NCI-H510A (cell line): ENCODE data around the gene PRKRIP1.
"Not testable (repeated sequence)": the region's sequence is repeated elsewhere in the genome, so short reads cannot be mapped to it uniquely, and the experiment has no call there.

Source experiments
- DNase-seq: peaks from one replicate; lab custom pipeline; 2025; lab: John Stamatoyannopoulos, UW

PRKRIP1 gene, protein sequence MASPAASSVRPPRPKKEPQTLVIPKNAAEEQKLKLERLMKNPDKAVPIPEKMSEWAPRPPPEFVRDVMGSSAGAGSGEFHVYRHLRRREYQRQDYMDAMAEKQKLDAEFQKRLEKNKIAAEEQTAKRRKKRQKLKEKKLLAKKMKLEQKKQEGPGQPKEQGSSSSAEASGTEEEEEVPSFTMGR

DNA sequence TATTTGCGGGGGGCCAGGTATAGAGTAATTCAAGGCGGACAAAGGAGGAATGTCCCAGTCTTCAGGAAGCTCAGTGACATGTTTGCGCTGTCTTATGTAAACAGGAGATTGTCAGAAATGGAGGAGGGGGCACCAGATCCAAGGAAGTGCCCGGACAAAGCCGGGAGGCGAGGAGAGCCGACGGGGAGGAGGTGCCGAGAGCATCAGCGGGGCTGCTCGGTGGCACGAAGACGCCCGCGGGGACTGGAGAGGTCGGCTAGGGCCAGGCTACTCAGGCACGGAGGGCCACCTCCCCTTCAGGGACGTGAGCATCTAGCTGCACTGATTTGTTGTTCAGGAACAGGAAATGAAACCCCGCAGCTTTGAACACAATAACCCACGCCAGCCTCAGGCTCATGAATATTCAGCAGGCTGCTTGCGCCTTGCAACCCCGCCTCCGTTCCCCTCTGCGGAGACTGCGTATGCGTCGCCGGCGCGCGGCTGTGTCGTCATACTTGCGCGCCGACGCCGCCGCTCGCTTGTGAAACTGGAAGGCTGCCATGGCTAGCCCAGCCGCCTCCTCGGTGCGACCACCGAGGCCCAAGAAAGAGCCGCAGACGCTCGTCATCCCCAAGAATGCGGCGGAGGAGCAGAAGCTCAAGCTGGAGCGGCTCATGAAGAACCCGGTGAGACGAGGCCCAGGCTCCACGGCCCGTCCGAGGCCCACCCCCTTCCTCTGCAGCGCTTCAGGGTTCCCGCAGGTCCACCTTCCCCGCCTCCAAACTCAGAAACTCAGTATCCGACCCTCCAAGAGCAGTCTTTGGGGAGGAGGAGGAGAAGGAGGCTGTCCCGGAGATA lies at the start of gene PRKRIP1:
PRKRIP1 (plus strand) TSS at position 491 of the 837 bp plus-strand sequence; CDS start at position 540, 49 bp downstream.
- peak; percentile 78 for DNase-seq

DNA sequence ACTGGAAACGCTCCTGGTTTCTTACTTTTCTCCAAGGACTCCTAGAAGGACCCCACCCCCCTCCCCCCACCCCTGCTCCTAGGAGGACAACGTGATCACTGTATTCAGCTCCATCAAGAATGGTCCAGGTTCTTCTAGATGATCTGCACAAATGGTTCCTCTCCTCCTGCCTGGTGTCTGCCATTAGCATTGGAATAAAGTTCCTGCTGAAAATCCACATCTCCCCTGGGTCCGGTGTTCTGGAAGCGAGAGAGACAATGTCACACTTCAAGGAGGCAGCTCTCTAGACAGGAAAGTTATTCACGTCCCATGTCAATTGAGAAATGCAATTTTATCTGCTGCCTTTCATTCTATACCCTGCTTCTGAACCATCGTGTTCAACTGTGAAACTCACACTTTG lies 49.2 kb upstream of the PRKRIP1 start:
- DNase-seq = not testable (repeated sequence)

DNA sequence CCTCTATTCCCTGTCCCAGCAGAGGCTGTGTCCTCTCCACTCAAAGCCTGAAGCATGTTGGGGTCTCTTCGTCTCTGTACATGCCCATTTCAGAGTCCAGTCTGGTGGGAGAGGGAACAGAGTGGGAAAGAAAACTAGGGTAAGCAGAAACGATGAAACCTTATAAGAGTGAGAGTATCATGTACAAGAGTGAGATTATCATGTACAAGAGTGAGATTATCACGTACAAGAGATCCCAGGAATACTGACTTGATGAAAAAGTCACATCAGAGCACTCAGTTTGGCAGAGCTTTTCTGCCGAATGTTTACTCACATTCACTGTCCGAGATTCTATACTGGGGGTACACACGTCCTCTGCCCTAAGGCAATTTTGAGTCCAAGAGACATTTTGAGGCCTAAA lies 39.8 kb upstream of the PRKRIP1 start, which contains the start of gene SPDYE6:
SPDYE6 (minus strand) TSS at position 101 of the 400 bp plus-strand sequence. CDS start 421 bp downstream, outside the sequence.
- not testable (repeated sequence) for DNase-seq

DNA sequence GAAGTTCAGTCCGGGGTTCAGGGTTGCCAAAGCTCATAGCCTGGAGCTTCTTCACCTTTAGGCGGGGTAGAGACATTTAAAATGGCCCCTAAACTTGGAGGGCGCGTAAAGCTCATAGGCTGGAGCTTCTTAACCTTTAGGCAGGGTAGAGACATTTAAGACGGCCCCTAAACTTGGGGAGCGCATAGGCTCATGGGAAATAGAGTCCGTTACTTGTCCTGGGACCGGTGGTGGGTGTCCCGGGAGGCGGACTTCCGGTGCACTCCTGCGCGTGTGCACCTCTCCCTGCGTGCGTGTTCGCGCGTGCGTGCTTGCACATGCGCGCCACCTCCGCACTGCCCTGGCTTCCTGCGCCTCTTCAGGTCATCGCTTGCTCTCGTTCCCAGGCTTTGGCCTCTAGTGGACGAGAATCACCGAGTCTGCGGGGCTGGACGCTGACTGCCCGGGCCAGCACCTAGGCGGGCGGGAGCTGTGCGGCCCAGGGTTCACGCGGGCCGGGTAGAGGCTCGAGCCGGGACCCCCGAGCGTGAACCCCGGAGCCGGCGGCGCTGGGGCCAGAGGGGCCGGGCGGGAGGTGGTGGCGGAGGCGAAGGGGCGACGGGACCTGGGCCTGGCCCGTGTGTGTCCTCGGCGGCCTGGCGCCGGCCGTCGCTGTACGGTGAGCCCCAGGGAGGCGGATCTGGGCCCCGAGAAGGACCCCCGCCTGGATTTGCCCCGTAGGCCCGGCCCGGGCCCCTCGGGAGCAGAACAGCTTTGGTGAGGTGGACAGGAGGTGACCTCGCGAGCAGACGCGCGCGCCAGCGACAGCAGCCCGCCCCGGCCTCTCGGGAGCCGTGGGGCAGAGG lies 32.4 kb upstream of the PRKRIP1 start:
- peak; percentile 83 for DNase-seq

DNA sequence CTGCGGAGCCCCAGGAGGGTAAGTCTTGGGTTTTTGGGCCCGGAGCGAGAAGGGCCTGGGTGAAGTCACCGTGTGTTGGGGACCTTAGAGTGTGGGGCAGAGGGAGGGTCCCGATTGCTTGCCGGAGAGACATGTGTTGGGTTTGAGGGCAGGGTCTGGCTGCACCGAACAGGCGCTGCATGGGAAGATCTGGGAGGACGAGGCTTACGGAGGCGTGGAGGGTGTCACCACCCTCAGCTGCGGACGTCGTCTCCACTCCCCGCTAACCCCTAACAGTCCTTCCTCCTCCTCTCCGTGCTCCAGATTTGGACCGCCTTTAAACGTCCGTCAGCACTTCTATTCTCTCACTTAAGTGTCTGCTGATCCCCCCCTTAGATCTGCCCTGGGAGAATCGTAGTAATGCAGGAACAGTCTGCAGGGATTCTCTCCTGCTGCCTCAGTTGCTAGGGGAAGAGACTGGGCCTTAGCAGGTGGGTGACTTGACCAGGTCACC lies 31.7 kb upstream of the PRKRIP1 start:
- DNase-seq = not testable (repeated sequence)

DNA sequence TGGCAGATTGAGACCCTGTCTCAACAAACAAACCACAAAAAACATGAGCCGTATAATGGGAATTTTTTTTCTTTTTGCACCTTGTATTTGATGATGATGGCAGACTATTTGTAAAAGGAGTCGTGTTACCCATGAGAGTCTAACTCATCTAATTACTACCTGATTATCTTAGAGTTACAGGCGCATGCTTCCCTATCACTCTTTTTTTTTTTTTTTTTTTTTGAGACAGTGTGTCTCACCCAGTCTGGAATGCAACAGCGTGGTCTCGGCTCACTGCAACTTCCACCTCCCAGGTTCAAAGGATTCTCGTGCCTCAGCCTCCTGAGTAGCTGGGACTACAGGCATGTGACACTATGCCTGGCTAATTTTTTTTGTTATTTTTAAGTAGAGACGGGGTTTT lies 30.8 kb upstream of the PRKRIP1 start:
- not testable (repeated sequence) for DNase-seq

DNA sequence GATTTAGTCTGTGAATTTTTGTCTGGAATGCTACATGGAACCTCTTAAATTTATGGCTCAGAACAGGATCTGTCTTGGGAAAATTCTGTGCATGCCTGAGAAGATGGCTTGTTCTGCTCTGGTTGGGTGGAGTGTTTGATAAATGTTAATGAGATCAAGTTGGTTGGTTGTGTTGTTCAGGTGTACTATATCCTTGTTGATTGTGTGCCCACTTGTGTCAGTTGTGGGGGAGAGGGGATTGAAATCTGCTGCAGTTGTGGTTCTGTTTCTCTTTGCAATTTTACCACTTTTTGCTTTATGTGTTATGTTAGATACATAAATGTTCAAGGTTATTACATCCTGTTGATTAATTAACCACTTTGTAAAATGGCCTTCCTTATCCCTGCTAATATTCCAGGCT lies 26.1 kb upstream of the PRKRIP1 start:
- DNase-seq = not testable (repeated sequence)

DNA sequence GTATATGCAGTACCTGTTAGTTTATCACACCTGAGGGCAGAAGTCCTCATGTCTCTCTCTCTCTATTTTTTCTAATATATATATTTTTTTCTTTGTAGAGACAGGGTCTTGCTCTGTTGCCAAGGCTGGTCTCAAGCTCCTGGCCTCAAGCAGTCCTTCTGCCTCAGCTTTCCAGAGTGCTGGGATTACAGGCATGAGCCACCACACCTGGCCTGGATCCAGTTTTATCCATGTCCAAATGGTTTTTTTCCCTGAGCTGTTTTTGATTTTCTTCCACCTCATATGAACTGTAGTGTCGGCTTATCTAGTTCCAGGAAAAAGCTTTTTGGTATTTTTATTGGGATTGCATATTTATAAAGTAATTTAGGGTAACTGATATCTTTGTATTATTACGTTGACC lies 23.4 kb upstream of the PRKRIP1 start:
- DNase-seq = not testable (repeated sequence)

DNA sequence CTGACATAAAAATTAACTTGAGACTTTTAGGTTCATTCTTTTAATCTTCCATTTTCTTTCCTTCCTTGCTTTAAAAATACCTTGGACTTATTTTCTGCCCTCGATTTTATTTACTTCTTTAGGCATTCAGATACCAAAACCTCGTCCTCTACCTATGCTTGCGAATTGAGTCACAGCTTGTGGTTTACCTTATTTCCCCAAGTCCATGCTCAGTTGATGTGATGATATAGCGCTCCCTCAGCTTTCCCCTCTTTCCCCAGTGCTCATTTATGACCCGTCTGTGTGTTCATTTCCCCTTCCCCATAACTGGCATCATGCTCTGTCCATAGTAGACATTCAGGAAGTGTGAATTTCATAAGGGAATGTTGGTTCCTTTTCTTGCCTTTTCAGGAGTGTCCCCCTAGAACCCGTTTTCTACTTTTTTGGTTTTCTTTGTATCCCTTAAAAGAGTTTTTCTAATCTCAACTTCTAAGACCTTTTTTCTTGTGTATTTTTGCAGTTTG lies 19.1 kb upstream of the PRKRIP1 start:
- DNase-seq = no peak

DNA sequence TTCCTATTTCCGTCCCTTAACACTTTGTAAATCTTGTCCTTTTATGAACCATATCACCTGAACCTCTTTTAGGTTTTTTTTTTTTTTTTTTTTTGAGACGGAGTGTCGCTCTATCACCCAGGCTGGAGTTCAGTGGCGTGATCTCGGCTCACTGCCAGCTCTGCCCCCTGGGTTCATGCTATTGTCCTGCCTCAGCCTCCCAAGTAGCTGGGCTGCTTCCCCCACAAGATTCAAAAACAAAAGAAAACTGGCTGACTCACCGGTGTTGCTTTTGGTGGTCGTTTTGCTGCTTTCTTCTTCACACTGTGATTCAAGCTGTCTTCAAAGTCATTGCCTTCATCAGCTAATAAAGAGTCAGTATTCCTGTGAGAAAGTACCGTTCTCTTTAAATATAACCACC lies 15.3 kb upstream of the PRKRIP1 start:
- not testable (repeated sequence) for DNase-seq

DNA sequence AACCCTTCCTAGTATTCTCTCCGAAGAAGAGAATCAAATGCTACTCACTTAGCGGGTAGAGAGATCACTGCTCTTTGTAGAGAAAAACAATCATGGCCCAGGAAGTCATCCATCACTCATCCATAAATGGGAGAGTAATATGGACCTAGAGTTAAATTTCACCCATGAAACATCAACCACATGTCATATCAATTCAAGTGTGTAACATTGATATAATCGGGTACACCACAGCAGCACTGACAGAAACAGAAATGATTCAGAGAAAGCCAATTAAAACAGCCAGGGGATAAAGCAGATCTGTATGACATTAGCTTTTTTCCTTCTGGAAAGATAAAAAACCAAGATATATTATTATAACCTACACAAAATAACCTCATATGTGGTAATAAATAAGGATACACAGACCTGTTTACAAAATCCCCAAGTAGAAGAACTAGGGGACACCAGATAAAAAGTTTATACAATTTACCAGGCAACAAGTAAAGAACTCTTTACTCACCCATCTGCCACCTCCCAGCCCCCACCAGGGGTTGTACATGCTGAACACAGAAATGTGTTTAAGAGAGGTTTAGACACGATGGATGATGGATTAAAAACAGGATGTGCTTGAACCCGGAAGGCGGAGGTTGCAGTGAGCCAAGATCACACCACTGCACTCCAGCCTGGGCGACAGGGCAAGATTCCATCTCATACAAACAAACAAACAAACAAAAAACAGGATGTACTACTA lies 14.3 kb upstream of the PRKRIP1 start:
- DNase-seq = not testable (repeated sequence)

DNA sequence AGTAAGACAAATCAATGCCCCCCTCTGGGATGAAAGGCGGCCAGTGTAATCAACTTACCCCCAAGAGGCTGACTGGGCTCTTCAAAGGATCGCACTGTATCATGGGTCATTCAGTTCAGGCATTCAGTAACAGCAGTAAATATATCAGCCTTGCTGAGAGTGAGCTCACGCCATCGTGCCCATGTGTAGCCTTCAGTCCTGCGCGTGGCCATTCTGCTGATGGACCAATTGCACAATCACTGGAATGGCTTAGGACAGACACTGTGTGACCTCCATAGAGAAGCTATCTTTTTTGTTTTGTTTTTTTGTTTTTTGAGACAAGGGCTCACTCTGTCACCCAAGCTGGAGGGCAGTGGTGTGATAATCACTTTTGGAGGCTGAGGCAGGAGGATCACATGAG lies 9.1 kb upstream of the PRKRIP1 start:
- no peak for DNase-seq

DNA sequence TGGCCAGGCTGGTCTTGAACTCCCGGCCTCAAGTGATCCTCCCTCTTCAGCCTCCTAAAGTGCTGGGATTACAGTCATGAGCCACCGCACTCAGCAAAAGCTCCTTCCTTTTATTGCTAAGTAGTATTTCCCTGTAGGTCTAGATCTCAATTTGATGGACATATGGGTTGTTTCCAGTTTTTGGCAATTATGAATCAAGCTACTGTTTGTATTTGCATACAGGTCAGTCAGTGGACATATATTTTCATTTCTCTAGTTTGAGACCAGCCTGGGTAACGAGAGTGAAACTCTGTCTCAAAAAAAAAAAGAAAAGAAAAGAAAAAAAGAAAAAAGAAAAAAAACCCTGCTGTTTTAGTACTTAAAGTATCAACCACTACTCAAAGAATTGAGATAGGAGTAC lies 6.4 kb upstream of the PRKRIP1 start:
- DNase-seq = no peak

DNA sequence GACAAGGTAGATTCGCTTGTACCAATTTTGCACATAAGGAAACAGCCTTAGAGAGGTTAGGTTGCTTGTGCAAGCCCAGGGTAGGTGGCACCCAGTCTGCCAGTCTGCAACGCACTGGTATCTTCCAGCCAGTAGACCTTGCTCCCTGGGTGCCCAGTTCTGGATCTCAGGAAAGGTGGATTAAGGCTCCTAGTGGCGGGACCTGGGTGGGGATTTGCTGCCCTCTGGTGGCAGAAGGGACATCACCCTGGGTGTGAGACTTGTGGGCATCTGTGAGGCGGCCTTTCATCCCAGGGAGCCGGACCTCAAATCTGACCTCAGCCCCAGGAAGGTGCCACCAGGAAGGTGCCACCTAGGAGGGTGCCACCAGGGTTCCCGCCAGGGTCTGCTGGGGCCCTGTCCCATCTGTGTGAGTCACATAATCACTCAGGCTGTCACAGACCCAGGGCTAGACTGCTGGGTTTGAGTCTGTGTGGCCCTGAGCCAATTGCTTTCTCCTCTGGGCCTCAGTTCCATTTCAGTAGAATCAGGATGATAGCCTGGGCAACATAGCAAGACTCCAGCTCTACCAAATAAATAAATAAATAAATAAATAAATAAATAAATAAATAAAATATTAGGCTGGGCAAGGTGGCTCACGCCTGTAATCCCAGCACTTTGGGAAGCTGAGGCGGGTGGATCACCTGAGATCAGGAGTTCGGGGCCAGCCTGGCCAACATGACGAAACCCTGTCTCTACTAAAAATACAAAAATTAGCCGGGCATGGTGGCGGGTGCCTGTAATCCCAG lies 5.3 kb upstream of the PRKRIP1 start:
- DNase-seq = peak; percentile 13

DNA sequence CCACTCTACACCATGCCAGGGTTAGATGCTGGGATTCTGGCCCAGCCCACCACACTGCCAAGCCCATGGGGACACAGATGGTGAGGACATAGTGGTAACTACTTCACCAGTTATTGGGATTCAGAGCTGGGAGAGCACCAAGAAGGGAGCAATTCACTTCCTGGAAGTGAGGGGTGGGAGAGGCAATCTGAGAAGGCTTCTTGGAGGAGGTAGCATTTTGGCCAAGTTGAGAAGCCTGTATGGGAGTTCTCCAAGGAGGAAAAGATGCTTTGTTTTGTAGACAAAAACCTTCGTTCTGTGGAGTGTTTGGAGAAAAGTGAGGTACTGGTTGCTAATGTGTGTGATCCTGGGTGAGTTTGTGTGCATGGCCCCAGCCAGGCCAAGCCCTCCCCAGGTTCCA lies 3.8 kb upstream of the PRKRIP1 start:
- no peak for DNase-seq

DNA sequence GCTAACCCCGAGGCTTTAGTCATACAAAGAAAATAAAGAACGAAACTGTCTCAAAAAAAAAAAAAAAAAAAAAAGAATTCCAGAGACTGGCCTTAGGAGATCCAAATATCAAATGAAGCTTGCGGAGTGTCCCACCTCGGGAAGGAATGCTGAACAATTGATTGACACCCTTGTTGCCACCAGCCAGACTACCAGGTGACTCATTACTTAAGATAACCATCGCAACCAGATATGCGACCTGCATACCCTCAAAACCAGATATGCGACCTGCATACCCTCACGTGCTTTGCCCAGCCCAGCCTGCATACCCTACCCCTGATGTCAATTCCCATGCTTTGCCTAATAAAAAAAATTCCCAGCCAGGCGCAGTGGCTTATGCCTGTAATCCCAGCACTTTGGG lies 2.7 kb upstream of the PRKRIP1 start:
- no peak for DNase-seq

DNA sequence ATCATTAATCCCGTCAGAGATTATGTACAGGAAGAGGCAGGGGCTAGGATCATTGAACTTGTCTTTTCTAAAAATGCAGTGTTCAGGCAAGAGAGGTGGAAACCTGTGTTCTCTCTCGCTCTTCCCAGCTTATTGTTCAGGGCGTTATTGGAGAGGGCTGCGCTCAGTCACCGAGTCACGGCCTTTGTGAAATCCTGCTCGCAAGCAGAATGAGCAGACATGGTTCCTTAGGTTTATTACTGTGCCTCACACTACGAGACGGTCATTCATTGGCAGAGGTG lies 631 bp upstream of the PRKRIP1 start:
- DNase-seq = no peak

DNA sequence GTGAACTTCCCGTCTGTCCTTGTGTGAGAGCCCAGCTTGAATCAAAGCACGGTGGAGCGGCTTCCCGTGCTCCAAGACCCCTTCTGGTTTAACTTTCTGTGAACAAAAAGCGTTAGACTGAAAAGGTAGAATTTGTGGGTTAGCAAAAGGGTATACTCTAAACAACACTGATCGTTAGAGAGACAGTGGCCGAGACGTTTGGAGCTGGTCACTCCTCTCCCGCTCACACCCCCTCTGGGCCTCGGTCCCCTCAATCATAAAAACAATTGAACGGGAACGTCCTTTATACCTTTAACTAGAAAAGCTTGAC lies 502 bp downstream of the PRKRIP1 start:
- no peak for DNase-seq

DNA sequence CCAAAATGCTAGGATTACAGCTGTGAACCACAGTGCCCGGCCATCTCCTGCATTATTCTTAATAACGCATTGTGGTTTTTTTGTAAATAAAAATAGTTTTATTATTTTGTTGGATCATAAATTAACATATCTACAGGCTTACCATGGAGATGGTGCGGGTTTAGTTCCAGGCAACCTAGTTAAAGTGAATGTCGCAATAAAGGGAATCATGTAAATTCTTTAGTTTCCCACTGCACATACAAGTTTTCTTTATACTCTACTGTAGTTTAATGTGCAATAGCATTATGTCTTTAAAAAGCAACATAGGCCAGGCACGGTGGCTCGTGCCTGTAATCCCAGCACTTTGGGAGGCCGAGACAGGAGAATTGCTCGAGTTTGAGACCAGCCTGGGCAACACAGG lies 2.4 kb downstream of the PRKRIP1 start:
- no peak for DNase-seq

DNA sequence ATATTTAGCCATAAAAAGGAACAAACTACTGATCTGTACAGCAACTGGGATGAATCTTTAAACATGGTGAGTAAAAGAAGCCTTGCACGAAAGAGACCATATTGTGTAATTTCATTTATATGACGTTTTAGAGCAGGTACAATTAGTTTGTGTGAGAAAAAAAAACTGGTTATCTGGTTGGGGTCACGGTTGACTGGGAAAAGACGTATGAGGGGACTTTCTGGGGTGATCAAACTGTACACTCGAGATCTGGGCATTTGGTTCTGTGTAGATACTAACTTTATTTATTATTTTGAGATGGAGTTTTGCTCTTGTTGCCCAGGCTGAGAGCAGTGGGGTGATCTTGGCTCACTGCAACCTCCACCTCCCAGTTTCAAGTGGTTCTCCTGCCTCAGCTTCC lies 4.2 kb downstream of the PRKRIP1 start:
- no peak for DNase-seq

DNA sequence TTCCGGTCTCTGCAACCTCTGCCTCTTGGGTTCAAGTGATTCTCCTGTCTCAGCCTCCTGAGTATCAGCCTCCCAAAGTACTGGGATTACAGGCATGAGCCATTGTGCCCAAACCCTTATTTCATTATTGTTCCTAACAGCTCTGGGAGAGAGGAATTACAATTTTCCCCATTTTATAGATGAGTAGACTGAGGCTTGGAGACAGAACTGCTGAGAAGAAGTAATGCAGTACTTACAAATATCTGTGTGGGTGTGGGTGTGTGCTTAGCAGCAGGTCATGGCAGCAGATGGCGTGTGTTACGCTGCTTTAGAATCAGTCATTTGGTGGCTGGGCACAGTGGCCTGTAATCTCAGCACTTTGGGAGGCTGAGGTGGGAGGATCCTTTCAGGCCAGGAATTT lies 7.4 kb downstream of the PRKRIP1 start:
- DNase-seq = no peak
